NCI-H1694 (cell line): ENCODE data around the gene MAK.
A peak's percentile ranks its signal among the peaks of the same experiment; 100 is the strongest.
"Not testable (repeated sequence)": the region's sequence is repeated elsewhere in the genome, so short reads cannot be mapped to it uniquely, and the experiment has no call there.

ENCODE experiments used
- DNase-seq: peaks from one replicate; lab custom pipeline; 2025; lab: John Stamatoyannopoulos, UW

MAK gene

GRCh38 chr6:10854922-10855632 lies 16.7 kb upstream of the MAK start:
- DNase-seq, result no peak

- not testable (repeated sequence) for DNase-seq
Measured at GRCh38 chr6:10853849-10854300, 15.5 kb upstream of the MAK start.

- no peak for DNase-seq
Measured at GRCh38 chr6:10852361-10852960, 14.1 kb upstream of the MAK start.

GRCh38 chr6:10850728-10851127 lies 12.4 kb upstream of the MAK start:
- no peak for DNase-seq

- no peak for DNase-seq
Measured at GRCh38 chr6:10849901-10850300, 11.6 kb upstream of the MAK start.

- DNase-seq, result peak; percentile 2
Measured at GRCh38 chr6:10847684-10848083, 9.3 kb upstream of the MAK start.

- no peak for DNase-seq
Measured at GRCh38 chr6:10843554-10843953, 5.2 kb upstream of the MAK start.

GRCh38 chr6:10838794-10839333 lies 525 bp upstream of the MAK start:
- DNase-seq, result no peak

GRCh38 chr6:10837622-10837994 lies 731 bp downstream of the MAK start:
- no peak for DNase-seq

- no peak for DNase-seq
Measured at GRCh38 chr6:10837009-10837621, 1.2 kb downstream of the MAK start.

- no peak for DNase-seq
Measured at GRCh38 chr6:10834823-10835222, 3.5 kb downstream of the MAK start.

GRCh38 chr6:10831609-10832008 lies 6.7 kb downstream of the MAK start:
- DNase-seq, result no peak

- DNase-seq, result no peak
Measured at GRCh38 chr6:10824819-10825218, 13.5 kb downstream of the MAK start.

- no peak for DNase-seq
Measured at GRCh38 chr6:10824297-10824696, 14.0 kb downstream of the MAK start.

- DNase-seq, result not testable (repeated sequence)
Measured at GRCh38 chr6:10814176-10814575, 24.2 kb downstream of the MAK start.

- DNase-seq, result no peak
Measured at GRCh38 chr6:10809098-10809497, 29.2 kb downstream of the MAK start.

GRCh38 chr6:10808376-10808775 lies 30.0 kb downstream of the MAK start:
- DNase-seq, result no peak

- DNase-seq, result peak; percentile 72
Measured at GRCh38 chr6:10801224-10801848, 37.0 kb downstream of the MAK start.

GRCh38 chr6:10800810-10801209 lies 37.5 kb downstream of the MAK start:
- no peak for DNase-seq

GRCh38 chr6:10794239-10794638 lies 44.1 kb downstream of the MAK start:
- no peak for DNase-seq

- DNase-seq, result no peak
Measured at GRCh38 chr6:10793695-10794094, 44.6 kb downstream of the MAK start.

GRCh38 chr6:10793035-10793434 lies 45.3 kb downstream of the MAK start:
- DNase-seq, result no peak

- no peak for DNase-seq
Measured at GRCh38 chr6:10792101-10792500, 46.2 kb downstream of the MAK start.
